Measurements from ENCODE around the gene RCVRN.

Gene RCVRN

GRCh38 chr17:9905078-9905415 lies at the start of gene RCVRN:
Gene RCVRN, minus strand, starts transcription at chr17:9905271. Its CDS starts 91 bp downstream, at chr17:9905180.
- no peak for DNase-seq

GRCh38 chr17:9953492-9953891 lies 48.4 kb upstream of the RCVRN start:
- no peak for DNase-seq

GRCh38 chr17:9951803-9952202 lies 46.7 kb upstream of the RCVRN start:
- no peak for DNase-seq

- DNase-seq, result no peak
Observed at GRCh38 chr17:9948928-9949327, 43.9 kb upstream of the RCVRN start.

GRCh38 chr17:9944704-9945103 lies 39.6 kb upstream of the RCVRN start:
- no peak for DNase-seq

- DNase-seq, result no peak
Observed at GRCh38 chr17:9943343-9943742, 38.3 kb upstream of the RCVRN start.

GRCh38 chr17:9942885-9943284 lies 37.8 kb upstream of the RCVRN start:
- DNase-seq, result no peak

GRCh38 chr17:9941305-9941704 lies 36.2 kb upstream of the RCVRN start:
- no peak for DNase-seq

GRCh38 chr17:9940841-9941240 lies 35.8 kb upstream of the RCVRN start:
- DNase-seq, result no peak

- DNase-seq, result no peak
Observed at GRCh38 chr17:9938764-9939163, 33.7 kb upstream of the RCVRN start.

- DNase-seq, result no peak
Observed at GRCh38 chr17:9937901-9938300, 32.8 kb upstream of the RCVRN start.

GRCh38 chr17:9937241-9937761 lies 32.2 kb upstream of the RCVRN start:
- DNase-seq, result no peak

GRCh38 chr17:9936095-9936494 lies 31.0 kb upstream of the RCVRN start:
- no peak for DNase-seq

GRCh38 chr17:9935408-9935807 lies 30.3 kb upstream of the RCVRN start:
- DNase-seq, result no peak

- no peak for DNase-seq
Observed at GRCh38 chr17:9934331-9934730, 29.3 kb upstream of the RCVRN start.

- peak; percentile 6 for DNase-seq
Observed at GRCh38 chr17:9932491-9932890, 27.4 kb upstream of the RCVRN start.

- no peak for DNase-seq
Observed at GRCh38 chr17:9931144-9931741, 26.2 kb upstream of the RCVRN start.

GRCh38 chr17:9929871-9930270 lies 24.8 kb upstream of the RCVRN start:
- DNase-seq, result no peak

GRCh38 chr17:9928601-9929333 lies 23.7 kb upstream of the RCVRN start:
- DNase-seq, result peak; percentile 74

GRCh38 chr17:9926150-9926804 lies 21.2 kb upstream of the RCVRN start:
- DNase-seq, result no peak

GRCh38 chr17:9925457-9925856 lies 20.4 kb upstream of the RCVRN start:
- DNase-seq, result no peak

GRCh38 chr17:9924735-9925191 lies 19.7 kb upstream of the RCVRN start:
- DNase-seq, result peak; percentile 66

- DNase-seq, result no peak
Observed at GRCh38 chr17:9922012-9922848, 17.2 kb upstream of the RCVRN start.

Measured in EL (cell line).